ENCODE measurements around the gene PLCH1. TPM values are rescaled to one million over a fixed set of nuclear protein-coding genes. Genes with fewer than 3 reads are reported as not detected.

PLCH1 gene
- total RNA-seq, 4 donors from 2014 or later, result 0.68 to 1.2 (median 0.87) TPM

GRCh38 chr3:155457591-155457990, 287.3 kb downstream of the PLCH1 start:
- no peak for TF ChIP-seq POLR2A (IDR thresholded peaks at IDR 0.05)

GRCh38 chr3:155455765-155456164, 289.1 kb downstream of the PLCH1 start:
- Histone ChIP-seq H3K27ac (no peak overlapping the region), H3K36me3 (no peaks in the 10 kb centered on the region), H3K9me3 (no peaks in the 10 kb centered on the region), H3K27me3 (no peaks in the 10 kb centered on the region), H3K4me1 (no peaks in the 10 kb centered on the region), H3K4me3 (no peak overlapping the region)
- DNase-seq (ENCODE audit: low spot score in 2 of 2), result no peak
- TF ChIP-seq CTCF (IDR thresholded peaks at IDR 0.05), result no peak
- TF ChIP-seq EP300 (IDR thresholded peaks at IDR 0.05), result no peak
- TF ChIP-seq POLR2AphosphoS5 (IDR thresholded peaks at IDR 0.05), result no peak
- TF ChIP-seq POLR2A (IDR thresholded peaks at IDR 0.05), result no peak
- WGBS, result 92% methylated on average over 4 of the region's 4 CpGs

More at GRCh38 chr3:155457591-155457990, 287.3 kb downstream of the PLCH1 start:
- no peak overlapping the region for H3K4me3 ChIP-seq
- no peaks in the 10 kb centered on the region for H3K9me3 ChIP-seq
- H3K36me3 ChIP-seq, result no peaks in the 10 kb centered on the region
- WGBS, result 90% methylated on average over 4 of the region's 4 CpGs
- no peak overlapping the region for H3K27ac ChIP-seq
- H3K4me1 ChIP-seq, result no peaks in the 10 kb centered on the region
- no peak for DNase-seq (ENCODE audit: low spot score in 2 of 2)
- no peaks in the 10 kb centered on the region for H3K27me3 ChIP-seq

- WGBS, result 93% methylated on average over 1 of the region's 1 CpG
- H3K4me1 ChIP-seq, result no peaks in the 10 kb centered on the region
- H3K27ac ChIP-seq, result no peak overlapping the region
- no peak overlapping the region for H3K4me3 ChIP-seq
- H3K36me3 ChIP-seq, result no peaks in the 10 kb centered on the region
- no peaks in the 10 kb centered on the region for H3K27me3 ChIP-seq
- H3K9me3 ChIP-seq, result no peaks in the 10 kb centered on the region
- TF ChIP-seq POLR2AphosphoS5 (IDR thresholded peaks at IDR 0.05) (no peak), POLR2A (IDR thresholded peaks at IDR 0.05) (no peak), CTCF (IDR thresholded peaks at IDR 0.05) (no peak), EP300 (IDR thresholded peaks at IDR 0.05) (no peak)
- no peak for DNase-seq (ENCODE audit: low spot score in 2 of 2)
Measured at GRCh38 chr3:155453512-155453911, 291.4 kb downstream of the PLCH1 start.

- Histone ChIP-seq H3K36me3 (no peaks in the 10 kb centered on the region), H3K27me3 (no peaks in the 10 kb centered on the region), H3K27ac (no peak overlapping the region), H3K4me3 (no peak overlapping the region), H3K9me3 (no peaks in the 10 kb centered on the region), H3K4me1 (no peaks in the 10 kb centered on the region)
- TF ChIP-seq POLR2A (IDR thresholded peaks at IDR 0.05), result no peak
- TF ChIP-seq CTCF (IDR thresholded peaks at IDR 0.05), result no peak
- no peak for TF ChIP-seq EP300 (IDR thresholded peaks at IDR 0.05)
- TF ChIP-seq POLR2AphosphoS5 (IDR thresholded peaks at IDR 0.05), result no peak
- DNase-seq (ENCODE audit: low spot score in 2 of 2), result no peak
- WGBS, result 70% methylated on average over 3 of the region's 3 CpGs
Measured at GRCh38 chr3:155449613-155450267, 295.1 kb downstream of the PLCH1 start.

- Histone ChIP-seq H3K36me3 (no peaks in the 10 kb centered on the region), H3K4me1 (no peaks in the 10 kb centered on the region), H3K27ac (no peak overlapping the region), H3K27me3 (no peaks in the 10 kb centered on the region), H3K4me3 (no peak overlapping the region), H3K9me3 (no peaks in the 10 kb centered on the region)
- TF ChIP-seq POLR2A (IDR thresholded peaks at IDR 0.05) (no peak), CTCF (IDR thresholded peaks at IDR 0.05) (no peak), EP300 (IDR thresholded peaks at IDR 0.05) (no peak), POLR2AphosphoS5 (IDR thresholded peaks at IDR 0.05) (no peak)
- DNase-seq (ENCODE audit: low spot score in 2 of 2), result no peak
- 71% methylated on average over 3 of the region's 3 CpGs for WGBS
Measured at GRCh38 chr3:155448531-155448930, 296.3 kb downstream of the PLCH1 start.

- TF ChIP-seq EP300 (IDR thresholded peaks at IDR 0.05), result no peak
- TF ChIP-seq POLR2A (IDR thresholded peaks at IDR 0.05), result no peak
- TF ChIP-seq POLR2AphosphoS5 (IDR thresholded peaks at IDR 0.05), result no peak
- no peak for TF ChIP-seq CTCF (IDR thresholded peaks at IDR 0.05)
- no peaks in the 10 kb centered on the region for H3K4me1 ChIP-seq
- DNase-seq (ENCODE audit: low spot score in 2 of 2), result no peak
- no peak overlapping the region for H3K4me3 ChIP-seq
- no peak overlapping the region for H3K27ac ChIP-seq
- no peaks in the 10 kb centered on the region for H3K9me3 ChIP-seq
- H3K27me3 ChIP-seq, result no peaks in the 10 kb centered on the region
- H3K36me3 ChIP-seq, result no peaks in the 10 kb centered on the region
- WGBS, result 67% methylated on average over 2 of the region's 2 CpGs
Measured at GRCh38 chr3:155446366-155446765, 298.5 kb downstream of the PLCH1 start.
